VCaP (cell line): ENCODE measurements around the gene POT1.
A peak's percentile ranks its signal among the peaks of the same experiment; 100 is the strongest.

Source experiments
- H3K27ac ChIP-seq: fragments of 450-650 bp; 2 replicates; pipeline ENCODE4 v1.5.1; 2017
- TF ChIP-seq, protein P1 (sequence below): fragments of 450-650 bp; conservative IDR thresholded peaks from 2 replicates; pipeline ENCODE4 v1.5.1; 2017; ENCODE audit warnings: mild to moderate bottlenecking, moderate library complexity

Gene POT1

GRCh38 chr7:124791426-124791825 is 138.2 kb downstream of the POT1 start:
- no peak overlapping the region for H3K27ac ChIP-seq
- TF ChIP-seq, protein P1, sequence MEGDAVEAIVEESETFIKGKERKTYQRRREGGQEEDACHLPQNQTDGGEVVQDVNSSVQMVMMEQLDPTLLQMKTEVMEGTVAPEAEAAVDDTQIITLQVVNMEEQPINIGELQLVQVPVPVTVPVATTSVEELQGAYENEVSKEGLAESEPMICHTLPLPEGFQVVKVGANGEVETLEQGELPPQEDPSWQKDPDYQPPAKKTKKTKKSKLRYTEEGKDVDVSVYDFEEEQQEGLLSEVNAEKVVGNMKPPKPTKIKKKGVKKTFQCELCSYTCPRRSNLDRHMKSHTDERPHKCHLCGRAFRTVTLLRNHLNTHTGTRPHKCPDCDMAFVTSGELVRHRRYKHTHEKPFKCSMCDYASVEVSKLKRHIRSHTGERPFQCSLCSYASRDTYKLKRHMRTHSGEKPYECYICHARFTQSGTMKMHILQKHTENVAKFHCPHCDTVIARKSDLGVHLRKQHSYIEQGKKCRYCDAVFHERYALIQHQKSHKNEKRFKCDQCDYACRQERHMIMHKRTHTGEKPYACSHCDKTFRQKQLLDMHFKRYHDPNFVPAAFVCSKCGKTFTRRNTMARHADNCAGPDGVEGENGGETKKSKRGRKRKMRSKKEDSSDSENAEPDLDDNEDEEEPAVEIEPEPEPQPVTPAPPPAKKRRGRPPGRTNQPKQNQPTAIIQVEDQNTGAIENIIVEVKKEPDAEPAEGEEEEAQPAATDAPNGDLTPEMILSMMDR: no peak

GRCh38 chr7:124790645-124791044 is 139.0 kb downstream of the POT1 start:
- no peak overlapping the region for H3K27ac ChIP-seq
- TF ChIP-seq, protein P1: no peak

- TF ChIP-seq, protein P1: no peak
- no peak overlapping the region for H3K27ac ChIP-seq
Observed at GRCh38 chr7:124785994-124786393, 143.6 kb downstream of the POT1 start.

DNA sequence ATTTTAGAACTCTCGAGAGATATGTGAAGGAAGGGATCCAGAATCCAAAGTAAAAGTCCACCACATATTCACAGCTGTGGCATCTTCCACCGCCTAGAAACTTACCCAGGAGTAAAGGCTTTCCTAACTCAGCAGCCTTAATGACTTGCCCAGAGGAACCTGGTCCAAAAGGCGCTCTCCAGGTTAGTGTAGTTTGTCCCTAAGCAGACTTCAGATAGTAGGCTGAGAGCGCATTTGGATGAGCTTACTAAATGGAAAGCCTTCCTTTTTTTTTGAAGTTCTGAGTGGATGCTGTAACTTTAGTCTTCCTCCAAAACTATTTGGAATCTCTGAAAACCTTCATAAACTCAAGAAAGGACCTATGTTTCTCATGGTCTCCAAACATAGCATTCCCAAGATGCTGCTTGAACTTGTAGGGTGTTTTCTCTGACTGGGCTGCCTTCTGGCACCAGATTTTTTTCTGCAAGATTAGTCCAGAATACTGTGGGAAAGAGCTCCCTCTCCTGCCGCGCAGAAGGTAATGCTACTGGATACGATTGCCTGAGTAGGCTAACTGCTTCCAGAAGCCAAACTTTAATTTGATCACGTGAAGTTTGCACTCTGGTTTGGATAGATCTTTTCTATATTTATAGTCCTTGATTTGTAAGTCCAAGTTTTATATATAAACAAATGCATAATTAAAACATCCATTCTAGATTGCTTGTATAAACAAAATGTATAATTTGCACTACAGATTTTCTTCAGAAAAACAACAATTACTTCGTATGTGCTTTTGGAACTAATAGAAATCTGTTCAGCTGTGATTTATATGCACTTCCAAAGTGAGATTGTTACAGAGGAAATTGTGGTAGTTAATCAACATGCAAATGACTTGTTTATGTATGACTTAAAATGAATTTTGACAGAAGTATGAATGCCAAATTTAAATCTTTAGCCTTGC is 144.5 kb downstream of the POT1 start:
- TF ChIP-seq, protein P1: peak; percentile 92
- H3K27ac ChIP-seq: no peak overlapping the region

DNA sequence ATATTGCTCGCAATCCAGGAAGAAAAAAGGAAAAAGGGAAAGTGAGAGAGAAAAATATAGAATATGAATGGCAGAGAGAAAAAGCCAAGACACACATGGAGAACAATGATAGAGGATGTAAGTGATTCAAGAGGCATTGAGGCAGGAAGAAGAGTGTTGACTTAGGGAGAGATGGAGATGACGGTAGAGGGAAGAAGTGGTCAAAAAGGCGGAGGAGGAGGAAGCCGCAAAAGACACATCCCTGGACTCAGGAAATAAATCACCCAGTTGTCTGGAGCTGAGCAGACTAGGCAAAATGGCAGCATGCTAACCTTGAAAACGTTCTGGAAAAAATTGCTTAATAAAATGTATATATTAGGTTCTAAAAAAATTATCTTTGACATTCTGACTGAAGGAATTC is 146.4 kb downstream of the POT1 start:
- H3K27ac ChIP-seq: no peak overlapping the region
- TF ChIP-seq, protein P1: no peak

DNA sequence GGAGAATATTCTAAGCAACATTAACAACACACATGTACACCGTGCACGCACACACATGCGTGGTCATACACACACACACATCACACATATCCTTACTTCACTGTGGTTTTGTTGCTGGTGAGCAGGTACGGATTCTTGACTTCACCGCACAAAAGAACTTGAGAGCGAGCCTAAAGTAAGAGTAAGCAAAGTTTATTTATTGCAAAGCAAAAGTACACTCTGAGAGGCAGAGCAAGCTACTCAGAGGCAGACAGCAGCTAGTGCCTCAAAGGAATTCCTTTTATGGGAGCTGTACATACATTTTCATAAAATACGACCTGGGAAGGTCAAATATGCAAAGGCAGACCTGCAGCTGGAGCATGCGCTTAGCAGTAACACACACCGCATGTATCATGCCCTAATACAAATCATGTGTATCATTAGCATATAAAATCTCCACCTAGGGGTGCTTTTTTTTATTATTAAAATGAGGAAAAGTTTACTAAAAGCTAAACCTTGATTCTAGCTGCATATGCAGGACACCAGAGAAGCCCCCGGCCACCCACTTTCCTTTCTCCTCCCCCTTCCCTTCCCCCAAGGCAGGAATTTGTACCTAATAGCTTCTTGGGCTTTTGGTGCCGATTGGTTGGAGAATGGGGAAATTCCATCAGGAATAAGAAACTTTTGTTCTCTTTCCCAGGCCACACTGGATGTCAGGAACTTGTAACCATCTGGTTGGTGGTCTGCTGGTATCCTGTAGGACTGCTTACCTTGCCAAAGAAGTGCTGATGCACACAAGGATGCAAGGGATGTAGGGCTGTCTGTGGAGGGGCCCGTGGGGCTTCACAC is 147.5 kb downstream of the POT1 start:
- TF ChIP-seq, protein P1: no peak

DNA sequence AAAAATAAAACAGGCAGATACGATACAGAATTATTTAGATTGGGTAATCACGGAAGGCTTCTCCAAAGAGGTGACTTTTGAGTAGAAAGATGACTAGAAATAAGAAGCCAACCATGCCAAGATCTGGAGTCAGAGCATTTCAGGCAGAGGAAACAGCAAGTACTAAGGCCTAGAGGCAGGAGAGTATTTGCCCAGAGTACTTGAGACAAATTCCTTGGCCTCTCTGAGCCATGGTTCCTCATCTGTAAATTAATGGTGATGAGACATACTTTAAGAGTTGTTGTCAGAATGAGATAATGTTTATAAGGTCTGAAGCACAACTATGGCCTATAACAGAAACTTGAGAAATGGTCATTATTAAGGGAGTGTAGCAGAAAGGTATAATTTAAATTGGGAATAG is 148.2 kb downstream of the POT1 start:
- H3K27ac ChIP-seq: no peak overlapping the region
- TF ChIP-seq, protein P1: no peak

More for the DNA sequence above, 147.5 kb downstream of the POT1 start:
- H3K27ac ChIP-seq: no peak overlapping the region
